Endothelial cell (in vitro differentiated cells): Measurements from ENCODE around the gene PSMB10. TPM values are rescaled to one million over a fixed set of nuclear protein-coding genes. Genes with fewer than 3 reads are reported as not detected.

Experiments used
- DNase-seq: peaks from one replicate; pipeline ENCODE4 v3.0.0; 2021; ENCODE audit warnings: low spot score
- H3K27ac Mint-ChIP-seq: one replicate; pipeline ENCODE4 v1.8.0; 2021; ENCODE audit warnings: mixed read lengths, inconsistent platforms; ENCODE audit not compliant: unreplicated experiment
- H3K27me3 Mint-ChIP-seq: one replicate; pipeline ENCODE4 v1.8.0; 2021; ENCODE audit warnings: mild to moderate bottlenecking, moderate library complexity, mixed read lengths, inconsistent platforms; ENCODE audit not compliant: unreplicated experiment
- H3K36me3 Mint-ChIP-seq: one replicate; pipeline ENCODE4 v1.8.0; 2021; ENCODE audit warnings: mild to moderate bottlenecking, low read depth, mixed read lengths, inconsistent platforms; ENCODE audit not compliant: unreplicated experiment
- H3K4me1 Mint-ChIP-seq: one replicate; pipeline ENCODE4 v1.8.0; 2021; ENCODE audit warnings: mild to moderate bottlenecking, mixed read lengths, inconsistent platforms; ENCODE audit not compliant: unreplicated experiment
- H3K4me3 Mint-ChIP-seq: one replicate; pipeline ENCODE4 v1.8.0; 2021; ENCODE audit warnings: mild to moderate bottlenecking, mixed read lengths, inconsistent platforms; ENCODE audit not compliant: unreplicated experiment
- H3K9me3 Mint-ChIP-seq: one replicate; pipeline ENCODE4 v1.8.0; 2021; ENCODE audit warnings: mixed read lengths, inconsistent platforms; ENCODE audit not compliant: unreplicated experiment
- CTCF ChIP-seq: fragments of 200-600 bp; sonication (generic); IDR thresholded peaks from one replicate; pipeline ENCODE4 v1.5.0; 2021; ENCODE audit warnings: antibody characterized with exemption; ENCODE audit not compliant: unreplicated experiment
- total RNA-seq: library from RNA; stranded (reverse); fragmentation: NEBNext Ultra II Directional; extraction: Animal tissue kit (Norgen Biotek cat#: 25700); gene quantifications from one replicate; pipeline ENCODE4 v1.2.1, GENCODE V29; 2021; ENCODE audit not compliant: unreplicated experiment

Gene PSMB10
- total RNA-seq, 1 donor from 2014 or later = 15.3 TPM

- DNase-seq = no peak
- no peak for TF ChIP-seq CTCF
- Mint-ChIP-seq H3K4me1 (peaks cover 16% of the 10 kb centered on the region), H3K4me3 (no peak overlapping the region), H3K9me3 (no peaks in the 10 kb centered on the region), H3K27me3 (peaks cover 2% of the 10 kb centered on the region), H3K36me3 (peaks cover 7% of the 10 kb centered on the region), H3K27ac (no peak overlapping the region)
Measured at GRCh38 chr16:67922740-67923139, 13.9 kb downstream of the PSMB10 start.

- no peak for DNase-seq
- H3K27ac Mint-ChIP-seq = peak overlapping the region; percentile 67
- TF ChIP-seq CTCF = no peak
Measured at GRCh38 chr16:67922221-67922620, 14.4 kb downstream of the PSMB10 start.

GRCh38 chr16:67919622-67920221 lies 16.9 kb downstream of the PSMB10 start:
- H3K4me3 Mint-ChIP-seq = no peak overlapping the region
- H3K9me3 Mint-ChIP-seq = no peaks in the 10 kb centered on the region
- peaks cover 7% of the 10 kb centered on the region for H3K27me3 Mint-ChIP-seq
- no peak for TF ChIP-seq CTCF
- H3K27ac Mint-ChIP-seq = no peak overlapping the region
- peaks cover 6% of the 10 kb centered on the region for H3K4me1 Mint-ChIP-seq
- peaks cover 37% of the 10 kb centered on the region for H3K36me3 Mint-ChIP-seq
- no peak for DNase-seq

More at GRCh38 chr16:67922221-67922620, 14.4 kb downstream of the PSMB10 start:
- Mint-ChIP-seq H3K36me3 (peaks cover 12% of the 10 kb centered on the region), H3K9me3 (no peaks in the 10 kb centered on the region), H3K4me3 (no peak overlapping the region), H3K4me1 (peaks cover 16% of the 10 kb centered on the region), H3K27me3 (peaks cover 4% of the 10 kb centered on the region)

GRCh38 chr16:67917852-67918236 lies 18.8 kb downstream of the PSMB10 start:
- peaks cover 44% of the 10 kb centered on the region for H3K36me3 Mint-ChIP-seq
- DNase-seq = no peak
- peak overlapping the region; percentile 38 for H3K4me3 Mint-ChIP-seq
- peak overlapping the region; percentile 65 for H3K27ac Mint-ChIP-seq
- H3K27me3 Mint-ChIP-seq = peaks cover 6% of the 10 kb centered on the region
- peaks cover 6% of the 10 kb centered on the region for H3K4me1 Mint-ChIP-seq
- no peak for TF ChIP-seq CTCF
- H3K9me3 Mint-ChIP-seq = no peaks in the 10 kb centered on the region

- H3K9me3 Mint-ChIP-seq = no peaks in the 10 kb centered on the region
Measured at GRCh38 chr16:67917140-67917851, 19.4 kb downstream of the PSMB10 start.

More at GRCh38 chr16:67917140-67917851, 19.4 kb downstream of the PSMB10 start:
- Mint-ChIP-seq H3K4me3 (peak overlapping the region; percentile 56), H3K27me3 (peaks cover 6% of the 10 kb centered on the region), H3K27ac (peak overlapping the region; percentile 65), H3K4me1 (peaks cover 5% of the 10 kb centered on the region), H3K36me3 (peaks cover 44% of the 10 kb centered on the region)
- no peak for TF ChIP-seq CTCF
- no peak for DNase-seq
